Suprapubic skin (tissue), 4 donors: ENCODE measurements around the gene ZKSCAN1. TPM values are rescaled to one million over a fixed set of nuclear protein-coding genes. Genes with fewer than 3 reads are reported as not detected.

Experiments used
- DNase-seq, 2 donors: peaks; one replicate each; pipeline ENCODE4 v3.0.0-alpha.2; 2019; ENCODE audit warnings: low spot score in 2 of 2
- H3K27ac ChIP-seq: fragments of 200-600 bp; sonication (generic); one replicate; pipeline ENCODE4 v1.5.1; 2019
- H3K27me3 ChIP-seq: fragments of 200-600 bp; sonication (generic); one replicate; pipeline ENCODE4 v1.5.1; 2019
- H3K36me3 ChIP-seq: fragments of 200-600 bp; sonication (generic); one replicate; pipeline ENCODE4 v1.5.1; 2019
- H3K4me1 ChIP-seq: fragments of 200-600 bp; sonication (generic); one replicate; pipeline ENCODE4 v1.5.1; 2019
- H3K4me3 ChIP-seq: fragments of 200-600 bp; sonication (generic); one replicate; pipeline ENCODE4 v1.5.1; 2019; ENCODE audit warnings: mild to moderate bottlenecking
- H3K9me3 ChIP-seq: fragments of 200-600 bp; sonication (generic); one replicate; pipeline ENCODE4 v1.5.1; 2019
- CTCF ChIP-seq, 2 donors: fragments of 200-600 bp in 1 of 2; fragments of 450-650 bp in 1 of 2; sonication (generic) in 1 of 2; IDR thresholded peaks; one replicate each; pipeline ENCODE4 v1.5.1; 2016 to 2019; ENCODE audit warnings: antibody characterized with exemption in 2 of 2, mild to moderate bottlenecking in 1 of 2, moderate library complexity in 1 of 2
- EP300 ChIP-seq: sonication (generic); formaldehyde crosslinking; IDR thresholded peaks from one replicate; pipeline ENCODE4 v1.6.1; 2017; ENCODE audit warnings: antibody characterized with exemption
- POLR2A ChIP-seq, 2 donors: fragments of 450-650 bp; IDR thresholded peaks; one replicate each; pipeline ENCODE4 v1.6.1; 2017; ENCODE audit warnings: antibody characterized with exemption in 2 of 2, mild to moderate bottlenecking in 2 of 2, moderate library complexity in 2 of 2
- POLR2AphosphoS5 ChIP-seq, 3 donors: sonication (generic); formaldehyde crosslinking; IDR thresholded peaks; one replicate each; pipeline ENCODE4 v1.6.1; 2017; ENCODE audit warnings: antibody characterized with exemption in 3 of 3
- WGBS: methylation state at CpG from one replicate; pipeline ENCODE4 v1.1.5; 2018; 5-methylcytosine and 5-hydroxymethylcytosine counted together
- total RNA-seq, 4 donors: library from RNA; depleted of rRNA; stranded (reverse); fragments of >200 nt; gene quantifications; one replicate each; pipeline ENCODE4 v1.1.0, GENCODE V29; 2016

The ZKSCAN1 gene
- total RNA-seq, 4 donors from 2014 or later = 50.5 to 106 (median 66.4) TPM

- WGBS = 72% methylated on average over 8 of the region's 8 CpGs
- no peak overlapping the region for H3K4me3 ChIP-seq
- H3K4me1 ChIP-seq = peaks cover 17% of the 10 kb centered on the region
- peak in 1 of 2 donors; percentile 24 for DNase-seq
- H3K36me3 ChIP-seq = peaks cover 68% of the 10 kb centered on the region
- TF ChIP-seq POLR2AphosphoS5 (IDR thresholded peaks at IDR 0.05) (no peak), CTCF (IDR thresholded peaks at IDR 0.05) (no peak), EP300 (no peak), POLR2A (IDR thresholded peaks at IDR 0.05) (no peak)
- H3K27me3 ChIP-seq = no peaks in the 10 kb centered on the region
- no peak overlapping the region for H3K27ac ChIP-seq
- no peaks in the 10 kb centered on the region for H3K9me3 ChIP-seq
These were observed 19.6 kb downstream of the ZKSCAN1 start for GRCh38 chr7:100034871-100035510.

- DNase-seq = no peak
- Histone ChIP-seq H3K9me3 (no peaks in the 10 kb centered on the region), H3K36me3 (peaks cover 59% of the 10 kb centered on the region), H3K27me3 (no peaks in the 10 kb centered on the region), H3K4me1 (peaks cover 17% of the 10 kb centered on the region), H3K27ac (no peak overlapping the region), H3K4me3 (no peak overlapping the region)
- TF ChIP-seq CTCF (IDR thresholded peaks at IDR 0.05) (no peak), EP300 (no peak), POLR2AphosphoS5 (IDR thresholded peaks at IDR 0.05) (no peak), POLR2A (IDR thresholded peaks at IDR 0.05) (no peak)
- 94% methylated on average over 6 of the region's 6 CpGs for WGBS
These were observed 20.5 kb downstream of the ZKSCAN1 start for GRCh38 chr7:100035876-100036275.

- Histone ChIP-seq H3K4me3 (no peak overlapping the region), H3K27me3 (no peaks in the 10 kb centered on the region), H3K4me1 (peaks cover 17% of the 10 kb centered on the region), H3K27ac (no peak overlapping the region), H3K36me3 (peaks cover 35% of the 10 kb centered on the region), H3K9me3 (no peaks in the 10 kb centered on the region)
- peak in 1 of 2 donors; percentile 11 for DNase-seq
- 90% methylated on average over 7 of the region's 7 CpGs for WGBS
- TF ChIP-seq EP300 (no peak), POLR2A (IDR thresholded peaks at IDR 0.05) (no peak), CTCF (IDR thresholded peaks at IDR 0.05) (no peak), POLR2AphosphoS5 (IDR thresholded peaks at IDR 0.05) (no peak)
These were observed 22.9 kb downstream of the ZKSCAN1 start for GRCh38 chr7:100038326-100038725.

GRCh38 chr7:100040575-100040974 is 25.2 kb downstream of the ZKSCAN1 start:
- WGBS = 76% methylated on average over 7 of the region's 7 CpGs
- H3K9me3 ChIP-seq = no peaks in the 10 kb centered on the region

More at GRCh38 chr7:100040575-100040974, 25.2 kb downstream of the ZKSCAN1 start:
- Histone ChIP-seq H3K27ac (no peak overlapping the region), H3K36me3 (peaks cover 17% of the 10 kb centered on the region), H3K27me3 (no peaks in the 10 kb centered on the region), H3K4me1 (peaks cover 21% of the 10 kb centered on the region), H3K4me3 (no peak overlapping the region)
- no peak for TF ChIP-seq CTCF (IDR thresholded peaks at IDR 0.05)
- no peak for TF ChIP-seq EP300
- TF ChIP-seq POLR2A (IDR thresholded peaks at IDR 0.05) = no peak
- no peak for TF ChIP-seq POLR2AphosphoS5 (IDR thresholded peaks at IDR 0.05)
- no peak for DNase-seq
